ENCODE results near the gene ARL8B. TPM values are rescaled to one million over a fixed set of nuclear protein-coding genes. Genes with fewer than 3 reads are reported as not detected.

ARL8B gene
- total RNA-seq, 1 experiment from 2014 or later, result 28.3 TPM

- TF ChIP-seq PRDM15 (CRISPR knock-in tag; IDR thresholded peaks at IDR 0.05) (no peak), TEAD1 (CRISPR knock-in tag; IDR thresholded peaks at IDR 0.05) (no peak)
Observed at GRCh38 chr3:5201536-5201935, 79.4 kb downstream of the ARL8B start (continued).

- H3K4me1 Mint-ChIP-seq, result peaks cover 20% of the 10 kb centered on the region
- ChIA-PET CTCF (no interaction called here), POLR2A (no interaction called here)
- TF ChIP-seq CREB1 (CRISPR knock-in tag; IDR thresholded peaks at IDR 0.05), result no peak
- TF ChIP-seq GABPB1 (CRISPR knock-in tag; IDR thresholded peaks at IDR 0.05), result no peak
- no peak for TF ChIP-seq GRHL2 (CRISPR knock-in tag; IDR thresholded peaks at IDR 0.05; ENCODE audit: insufficient replicate concordance, severe bottlenecking)
- no peak for TF ChIP-seq TEAD4 (CRISPR knock-in tag; IDR thresholded peaks at IDR 0.05)
- TF ChIP-seq ZNF121 (CRISPR knock-in tag; IDR thresholded peaks at IDR 0.05), result no peak
- TF ChIP-seq ZSCAN18 (CRISPR knock-in tag; IDR thresholded peaks at IDR 0.05), result no peak
- no peak for TF ChIP-seq IRF2 (CRISPR knock-in tag; IDR thresholded peaks at IDR 0.05; ENCODE audit: borderline replicate concordance, low read depth)
- TF ChIP-seq ZNF532 (CRISPR knock-in tag; IDR thresholded peaks at IDR 0.05; ENCODE audit: borderline replicate concordance), result no peak
- TF ChIP-seq ATF2 (CRISPR knock-in tag; IDR thresholded peaks at IDR 0.05; ENCODE audit: borderline replicate concordance, low read depth), result no peak
- no peak for TF ChIP-seq CDX4 (CRISPR knock-in tag; IDR thresholded peaks at IDR 0.05; ENCODE audit: borderline replicate concordance)
- no peak for TF ChIP-seq ELF4 (CRISPR knock-in tag; IDR thresholded peaks at IDR 0.05; ENCODE audit: low read depth)
- TF ChIP-seq MAX (CRISPR knock-in tag; IDR thresholded peaks at IDR 0.05), result no peak
- TF ChIP-seq HMGXB4 (CRISPR knock-in tag; IDR thresholded peaks at IDR 0.05), result no peak
- no peak for TF ChIP-seq ZNF425 (CRISPR knock-in tag; conservative IDR thresholded peaks at IDR 0.05)
- no peak for TF ChIP-seq FOXK1 (CRISPR knock-in tag; IDR thresholded peaks at IDR 0.05)
- H3K27ac Mint-ChIP-seq, result no peak overlapping the region
- H3K9me3 Mint-ChIP-seq, result no peaks in the 10 kb centered on the region
- no peaks in the 10 kb centered on the region for H3K27me3 Mint-ChIP-seq (ENCODE audit: low read depth)
- H3K36me3 Mint-ChIP-seq, result peaks cover 69% of the 10 kb centered on the region
- DNase-seq (ENCODE audit: low spot score) (no peak), ATAC-seq (no peak)
- H3K4me3 Mint-ChIP-seq, result no peak overlapping the region
Observed at GRCh38 chr3:5202222-5202621, 80.1 kb downstream of the ARL8B start.
